ENCODE data around the gene RNASEH2C.

DNA sequence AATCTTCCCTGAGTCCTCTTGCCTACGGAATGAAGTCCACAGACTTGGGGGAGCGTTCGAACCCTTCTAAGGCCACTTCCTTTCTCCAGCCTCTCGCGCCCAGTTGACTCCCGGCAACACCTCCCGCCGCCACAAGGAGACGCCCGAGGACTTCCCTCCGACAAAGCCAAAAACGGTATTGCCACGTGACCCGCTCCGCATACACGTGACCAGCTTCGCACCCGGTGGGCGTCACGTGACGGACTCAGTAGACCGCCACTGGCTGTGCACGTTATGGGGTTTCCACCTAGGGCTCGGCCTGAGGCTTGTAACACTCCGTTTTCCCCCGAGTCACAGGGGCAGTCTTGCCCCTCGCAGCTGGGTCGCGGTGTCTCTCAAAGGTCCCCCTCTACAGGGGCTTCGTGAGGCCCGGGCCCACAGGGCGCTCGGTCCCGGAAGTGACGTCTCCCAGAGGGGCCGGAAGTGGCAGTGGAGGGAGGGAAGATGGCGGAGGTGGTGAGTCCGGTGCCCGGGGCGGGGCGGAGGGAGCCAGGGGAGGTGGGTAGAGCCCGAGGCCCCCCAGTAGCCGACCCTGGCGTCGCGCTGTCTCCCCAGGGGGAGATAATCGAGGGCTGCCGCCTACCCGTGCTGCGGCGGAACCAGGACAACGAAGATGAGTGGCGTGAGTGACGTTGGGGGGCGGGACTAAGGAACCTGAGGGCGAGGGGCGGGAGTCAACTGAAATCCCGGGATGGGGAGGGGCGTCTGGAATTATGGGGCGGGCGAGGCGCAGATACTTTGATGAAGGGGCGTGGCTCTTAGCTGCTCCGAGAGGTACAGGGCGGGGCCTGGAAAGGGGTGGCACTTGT is 8.6 kb downstream of the RNASEH2C start, which contains the start of gene KAT5:
- TF ChIP-seq CTCF (IDR thresholded peaks at IDR 0.05): peak; percentile 100
- peak in 1 of 2 experiments; percentile 54; a peak in 1 of 4 replicates for TF ChIP-seq REST (IDR thresholded peaks at IDR 0.05; ENCODE audit: insufficient read depth in 1 of 2, low read depth in 2 of 2, low read length in 1 of 2)

Data from Panc1 (cell line).